GM12872 (cell line): ENCODE data around the gene TGFBR1.

Experiments
- TF ChIP-seq, protein P1 (sequence below): IDR thresholded peaks from 3 replicates; pipeline ENCODE4 v1.5.1; 2011; ENCODE audit warnings: low read depth, mild to moderate bottlenecking, low read length, moderate library complexity; ENCODE audit not compliant: insufficient read depth

The TGFBR1 gene

DNA sequence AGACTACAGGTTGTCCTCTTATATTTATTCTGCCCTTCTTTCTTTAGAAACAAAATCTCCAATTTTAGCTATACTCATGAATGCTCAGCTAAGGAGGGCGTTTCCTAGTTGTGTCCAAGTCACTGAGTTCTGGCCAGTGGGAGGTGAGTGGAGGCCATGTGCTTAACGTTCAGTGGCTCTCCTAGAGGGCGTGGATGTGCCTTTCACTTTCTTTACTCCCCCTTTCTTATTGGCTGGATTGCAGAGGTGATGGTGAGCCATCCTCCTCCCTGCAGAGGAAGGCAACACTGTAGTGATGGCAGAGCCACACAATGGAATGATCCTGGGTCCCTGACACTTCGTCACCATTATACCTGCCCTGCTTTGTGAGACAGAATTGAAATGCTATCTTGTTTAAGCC is 62.2 kb downstream of the TGFBR1 start:
- TF ChIP-seq, protein P1, sequence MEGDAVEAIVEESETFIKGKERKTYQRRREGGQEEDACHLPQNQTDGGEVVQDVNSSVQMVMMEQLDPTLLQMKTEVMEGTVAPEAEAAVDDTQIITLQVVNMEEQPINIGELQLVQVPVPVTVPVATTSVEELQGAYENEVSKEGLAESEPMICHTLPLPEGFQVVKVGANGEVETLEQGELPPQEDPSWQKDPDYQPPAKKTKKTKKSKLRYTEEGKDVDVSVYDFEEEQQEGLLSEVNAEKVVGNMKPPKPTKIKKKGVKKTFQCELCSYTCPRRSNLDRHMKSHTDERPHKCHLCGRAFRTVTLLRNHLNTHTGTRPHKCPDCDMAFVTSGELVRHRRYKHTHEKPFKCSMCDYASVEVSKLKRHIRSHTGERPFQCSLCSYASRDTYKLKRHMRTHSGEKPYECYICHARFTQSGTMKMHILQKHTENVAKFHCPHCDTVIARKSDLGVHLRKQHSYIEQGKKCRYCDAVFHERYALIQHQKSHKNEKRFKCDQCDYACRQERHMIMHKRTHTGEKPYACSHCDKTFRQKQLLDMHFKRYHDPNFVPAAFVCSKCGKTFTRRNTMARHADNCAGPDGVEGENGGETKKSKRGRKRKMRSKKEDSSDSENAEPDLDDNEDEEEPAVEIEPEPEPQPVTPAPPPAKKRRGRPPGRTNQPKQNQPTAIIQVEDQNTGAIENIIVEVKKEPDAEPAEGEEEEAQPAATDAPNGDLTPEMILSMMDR = no peak

DNA sequence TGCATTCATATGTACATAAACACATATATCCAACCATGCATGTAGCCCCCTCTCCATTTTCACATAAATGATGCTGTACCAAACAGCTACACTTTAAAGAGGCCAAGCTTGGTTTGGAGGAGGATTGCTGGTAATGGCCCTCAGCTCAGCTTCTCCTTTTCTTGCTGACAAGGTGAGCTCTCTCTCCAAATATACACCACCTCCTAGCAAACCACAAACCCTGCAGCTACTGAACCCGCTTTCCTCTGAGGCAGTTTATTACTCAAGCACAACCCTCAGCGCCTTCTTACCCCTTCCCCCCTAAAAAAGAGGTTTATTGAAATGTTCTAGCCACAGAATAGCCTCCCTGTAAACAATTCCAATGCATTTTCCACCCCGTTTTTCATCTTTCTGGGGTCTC is 62.8 kb downstream of the TGFBR1 start:
- TF ChIP-seq, protein P1 = no peak

DNA sequence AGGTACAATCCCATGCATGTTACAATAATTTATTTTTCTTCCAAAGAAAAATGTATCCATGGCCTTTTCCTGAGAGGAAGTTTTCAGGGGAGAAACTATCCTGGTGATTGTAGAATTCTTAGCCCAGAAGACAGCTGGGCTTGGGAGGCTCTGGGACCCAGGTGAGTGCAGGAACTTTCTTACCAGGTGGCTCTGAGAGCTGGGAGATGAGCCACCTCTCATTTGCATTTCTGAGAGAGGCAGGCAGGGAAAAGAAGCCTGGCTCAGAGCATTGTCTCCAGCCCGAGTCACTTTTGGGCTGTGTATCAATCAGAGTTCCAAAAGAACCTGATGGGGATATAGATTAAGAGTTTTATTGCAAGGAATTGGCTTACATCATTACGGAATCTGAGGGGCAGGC is 64.2 kb downstream of the TGFBR1 start:
- TF ChIP-seq, protein P1 = no peak

- TF ChIP-seq, protein P1 = no peak
Observed at GRCh38 chr9:99169982-99170761, 65.3 kb downstream of the TGFBR1 start.

GRCh38 chr9:99171225-99172123 is 66.6 kb downstream of the TGFBR1 start:
- TF ChIP-seq, protein P1 = no peak

GRCh38 chr9:99172124-99173091 is 67.5 kb downstream of the TGFBR1 start:
- TF ChIP-seq, protein P1 = no peak
